GM15510 (cell line): ENCODE measurements around the gene ZDHHC24.

Experiments used
- POLR2A ChIP-seq: IDR thresholded peaks from 3 replicates; pipeline ENCODE4 v1.6.1; 2011; ENCODE audit warnings: borderline replicate concordance; ENCODE audit not compliant: insufficient read length; ENCODE audit errors: extremely low read depth

The ZDHHC24 gene

DNA sequence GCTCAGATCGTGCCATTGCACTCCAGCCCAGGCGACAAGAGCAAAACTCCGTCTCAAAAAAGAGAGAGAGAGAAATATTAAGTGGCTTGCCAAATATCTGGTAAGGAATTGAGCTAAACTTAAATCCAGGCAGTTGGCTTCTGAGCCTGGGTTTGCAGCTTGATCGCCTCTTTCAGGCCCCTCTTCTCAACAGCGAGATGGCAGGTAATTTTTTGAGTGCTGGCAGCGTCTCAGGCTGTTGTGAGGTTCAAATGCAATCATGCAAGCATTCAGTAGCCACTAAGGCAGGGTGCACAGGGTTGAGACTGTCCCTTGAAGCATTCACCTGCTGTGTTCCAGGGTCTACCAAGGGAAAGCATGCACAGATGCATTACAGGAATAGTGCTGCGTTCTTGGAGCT lies 23.2 kb upstream of the ZDHHC24 start:
- no peak for TF ChIP-seq POLR2A

DNA sequence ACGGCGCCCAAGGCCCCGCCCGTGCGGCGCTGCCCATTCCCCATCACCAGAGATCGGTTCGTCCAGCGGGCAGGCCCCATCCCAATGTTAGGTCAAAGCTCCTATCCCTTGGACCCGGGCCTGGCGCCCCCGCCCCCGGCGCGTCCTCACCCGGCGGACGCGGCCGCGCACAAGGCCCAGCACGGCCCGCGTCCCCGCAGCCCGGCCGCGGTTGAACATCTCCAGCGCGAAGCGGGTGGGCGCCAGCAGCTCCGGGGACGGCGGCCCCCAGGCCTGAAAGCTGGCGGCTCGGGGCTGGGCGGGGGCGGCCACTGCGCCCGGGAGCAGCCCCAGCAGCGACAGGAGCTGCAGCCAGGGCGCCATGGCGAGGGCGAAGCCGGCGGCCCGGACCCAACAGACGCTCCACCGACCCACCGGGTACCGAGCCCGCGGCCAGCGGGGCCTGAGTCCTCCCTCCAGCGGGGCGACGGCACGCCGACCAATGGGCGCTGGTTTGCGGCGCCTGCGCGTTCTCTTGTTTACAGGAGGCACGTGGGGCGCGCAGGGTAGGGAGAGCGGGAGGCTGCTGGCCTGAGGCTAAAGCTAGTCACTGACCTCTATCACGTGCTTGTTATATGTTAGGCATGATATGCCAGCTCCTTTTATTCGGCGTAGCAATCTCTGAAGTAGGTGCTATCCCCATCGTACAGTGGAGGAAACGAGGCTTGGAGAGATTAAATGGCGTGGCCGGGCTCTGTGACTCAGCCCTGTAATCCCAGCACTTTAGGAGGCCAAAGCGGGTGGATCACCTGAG lies 22.5 kb upstream of the ZDHHC24 start, which contains the start of gene CTSF:
Gene CTSF (minus strand): TSS at position 483 of the 793 bp plus-strand sequence. CDS start 120 bp downstream, at position 363.
- no peak for TF ChIP-seq POLR2A

DNA sequence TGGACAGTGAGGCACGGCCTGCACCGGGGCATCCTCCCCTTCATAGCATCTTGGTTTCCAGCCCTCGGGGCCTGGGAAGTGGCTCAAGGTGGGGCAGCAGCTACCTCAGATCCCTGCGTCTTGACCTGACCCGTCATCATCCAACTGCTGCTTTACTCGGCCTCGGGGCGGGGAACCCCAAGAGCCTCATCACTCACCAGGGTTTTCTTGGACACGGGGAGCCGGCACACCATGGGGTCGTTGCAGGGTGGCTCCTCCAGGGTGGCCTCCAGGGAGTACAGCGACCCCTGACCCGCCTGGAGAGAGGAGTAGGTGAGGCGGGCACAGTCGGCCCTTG lies 21.9 kb upstream of the ZDHHC24 start:
- TF ChIP-seq POLR2A, result no peak

DNA sequence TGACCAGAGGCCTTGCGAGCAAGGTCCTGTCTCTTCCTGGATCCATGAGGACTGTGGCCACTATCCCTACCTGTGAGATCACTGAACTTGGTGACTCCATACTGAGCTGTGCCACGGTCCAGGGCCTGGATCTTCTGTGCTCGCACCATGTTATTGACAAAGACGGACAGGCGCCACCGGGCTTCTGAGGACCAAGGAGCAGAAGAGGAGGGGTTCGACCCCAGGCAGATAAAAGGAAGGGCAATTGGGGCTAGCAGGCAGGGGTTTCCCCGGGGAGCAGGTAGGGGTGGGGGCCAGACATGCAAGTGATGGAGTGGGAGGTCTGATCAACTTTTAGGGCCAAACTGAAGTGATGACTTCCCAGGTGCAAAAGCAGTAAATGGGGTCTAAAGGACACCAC lies 20.4 kb upstream of the ZDHHC24 start:
- no peak for TF ChIP-seq POLR2A

DNA sequence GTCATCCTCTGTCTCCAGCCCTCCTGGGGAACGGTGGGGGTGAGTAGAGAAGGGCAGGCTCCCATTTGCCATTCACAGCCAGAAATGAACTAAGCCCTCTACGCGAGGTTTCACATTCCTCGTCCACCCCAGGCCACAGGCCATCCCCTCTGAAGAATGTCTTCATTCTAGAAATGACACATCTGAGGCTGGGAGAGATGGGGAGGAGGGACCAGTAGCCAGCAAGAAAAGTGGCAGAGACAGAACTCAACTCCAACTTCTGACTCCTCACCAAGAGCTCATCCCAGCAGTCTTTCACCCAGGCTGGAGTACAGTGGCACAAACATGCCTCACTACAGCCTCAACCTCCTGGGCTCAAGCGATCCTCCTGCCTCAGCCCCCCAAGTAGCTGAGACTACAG lies 19.1 kb upstream of the ZDHHC24 start:
- no peak for TF ChIP-seq POLR2A

DNA sequence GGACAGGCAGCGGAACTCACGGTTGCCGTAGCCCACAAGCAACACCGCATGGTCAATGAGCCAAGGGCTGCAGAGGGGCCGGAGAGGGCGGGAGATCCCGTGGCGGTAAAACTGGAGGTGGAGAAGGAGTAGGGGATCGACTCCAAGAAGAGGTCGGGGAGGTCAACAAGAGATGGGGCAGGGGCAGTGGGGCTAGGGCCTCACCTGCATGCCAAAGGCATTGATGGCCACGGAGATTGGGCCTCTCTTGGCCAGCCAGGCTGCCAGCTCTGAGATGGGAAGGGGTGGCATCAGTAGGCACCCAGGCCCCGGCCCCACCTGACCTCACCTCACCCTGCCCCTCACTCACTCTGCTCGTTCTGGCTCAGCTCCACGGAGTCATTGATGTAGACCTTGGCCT lies 18.7 kb upstream of the ZDHHC24 start:
- TF ChIP-seq POLR2A, result no peak

DNA sequence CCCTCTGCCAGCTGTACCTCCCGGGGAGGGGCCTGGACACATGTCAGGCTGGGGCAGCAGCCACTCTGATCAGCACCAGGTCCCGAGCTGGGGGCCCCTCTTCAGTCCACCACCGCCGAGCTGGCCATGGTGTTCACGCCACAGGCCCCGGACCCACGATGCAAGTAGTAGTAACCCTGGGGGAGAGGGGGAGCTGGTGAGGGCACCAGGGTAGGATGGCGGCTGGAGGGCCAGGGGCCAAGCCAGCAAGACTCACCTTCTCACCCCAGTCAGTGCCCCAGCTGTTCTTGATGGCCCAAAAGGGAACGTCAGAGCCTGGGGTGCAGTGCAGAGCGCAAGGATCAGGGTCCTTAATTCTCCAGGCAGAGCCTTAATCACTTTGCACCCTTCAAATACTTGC lies 18.0 kb upstream of the ZDHHC24 start:
- TF ChIP-seq POLR2A, result no peak

DNA sequence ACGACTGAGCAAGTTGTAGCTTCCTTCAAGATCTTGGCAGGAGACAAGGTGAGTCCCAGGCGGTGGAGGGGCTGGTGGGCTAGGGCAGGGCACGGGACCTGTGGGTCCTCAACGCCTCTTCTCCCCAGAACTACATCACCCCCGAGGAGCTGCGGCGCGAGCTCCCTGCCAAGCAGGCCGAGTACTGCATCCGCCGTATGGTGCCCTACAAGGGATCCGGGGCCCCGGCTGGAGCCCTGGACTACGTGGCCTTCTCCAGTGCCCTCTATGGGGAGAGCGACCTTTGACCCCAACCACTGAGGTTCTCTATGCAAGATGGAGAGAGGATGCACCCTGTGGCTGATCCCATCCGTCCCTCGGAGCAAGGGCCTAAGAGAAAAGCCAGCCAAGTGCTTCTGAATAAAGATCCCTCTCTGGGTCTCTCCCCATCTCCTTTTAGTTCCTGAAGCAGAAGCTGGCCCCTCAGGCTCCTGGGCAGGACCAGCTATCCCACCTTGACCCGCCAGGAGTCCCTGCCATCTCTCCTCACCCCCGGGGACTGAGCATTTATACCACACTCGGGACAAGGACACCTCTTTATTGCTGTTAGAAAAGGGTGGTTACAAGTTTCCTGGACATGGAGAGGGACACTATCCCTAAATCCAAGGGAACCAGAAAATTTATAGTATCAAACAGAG lies 17.2 kb upstream of the ZDHHC24 start:
- TF ChIP-seq POLR2A, result no peak

DNA sequence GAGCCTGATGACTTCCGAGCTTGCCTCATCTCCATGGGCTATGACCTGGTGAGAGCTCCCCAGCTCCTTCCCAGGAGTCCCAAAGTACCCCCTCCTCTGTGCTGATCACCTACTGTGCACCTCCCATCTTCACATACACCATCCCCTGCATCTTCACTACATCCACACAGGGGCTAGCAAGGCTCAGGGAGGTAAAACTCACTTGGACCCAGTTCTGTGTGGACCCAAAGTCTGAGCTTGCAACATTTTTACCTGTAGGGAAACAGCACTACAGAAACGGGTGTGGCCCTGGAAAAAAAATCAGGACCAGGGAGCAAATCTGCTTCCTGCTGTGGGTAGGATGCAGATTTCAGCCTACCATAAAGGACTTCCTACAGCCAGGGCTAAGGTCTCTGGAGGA lies 16.4 kb upstream of the ZDHHC24 start:
- TF ChIP-seq POLR2A, result no peak

DNA sequence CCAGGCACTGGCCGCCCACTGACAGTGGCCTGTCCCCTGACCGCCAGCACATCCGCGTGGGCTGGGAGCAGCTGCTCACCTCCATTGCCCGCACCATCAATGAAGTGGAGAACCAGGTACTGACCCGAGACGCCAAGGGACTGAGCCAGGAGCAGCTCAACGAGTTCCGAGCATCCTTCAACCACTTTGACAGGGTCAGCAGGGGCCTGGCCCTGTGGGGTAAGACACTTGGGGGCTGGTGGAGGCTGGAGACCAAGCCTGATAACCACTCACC lies 16.1 kb upstream of the ZDHHC24 start:
- TF ChIP-seq POLR2A, result no peak

DNA sequence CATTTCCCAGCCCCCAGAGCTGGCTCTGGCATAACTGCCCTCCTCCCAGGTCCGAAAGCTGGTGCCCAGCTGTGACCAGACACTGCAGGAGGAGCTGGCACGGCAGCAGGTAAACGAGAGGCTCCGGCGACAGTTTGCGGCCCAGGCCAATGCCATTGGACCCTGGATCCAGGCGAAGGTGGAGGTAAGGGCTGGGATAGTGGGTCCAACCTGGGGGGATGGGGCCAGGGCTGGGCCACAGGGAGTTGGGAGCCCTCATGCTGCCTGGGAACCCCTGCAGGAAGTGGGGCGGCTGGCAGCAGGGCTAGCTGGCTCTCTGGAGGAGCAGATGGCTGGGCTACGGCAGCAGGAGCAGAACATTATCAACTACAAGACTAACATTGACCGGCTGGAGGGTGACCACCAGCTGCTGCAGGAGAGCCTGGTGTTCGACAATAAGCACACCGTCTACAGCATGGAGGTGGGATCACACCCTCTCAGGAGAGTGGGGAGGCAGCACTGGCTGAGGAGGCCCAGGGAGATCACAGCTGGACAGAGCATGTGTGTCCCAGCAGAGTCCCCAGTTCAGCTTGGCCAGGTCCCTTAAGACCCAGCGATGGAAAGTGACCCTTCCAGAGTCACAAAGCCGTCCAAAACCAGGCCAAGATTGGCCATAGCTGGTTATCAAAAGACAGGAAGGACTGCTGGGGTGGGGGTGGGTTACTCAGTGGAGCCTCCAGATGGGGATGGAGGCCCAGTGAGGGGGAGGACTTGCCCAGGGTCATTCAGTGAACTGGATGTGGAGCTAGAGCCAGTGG lies 15.5 kb upstream of the ZDHHC24 start:
- TF ChIP-seq POLR2A, result no peak

DNA sequence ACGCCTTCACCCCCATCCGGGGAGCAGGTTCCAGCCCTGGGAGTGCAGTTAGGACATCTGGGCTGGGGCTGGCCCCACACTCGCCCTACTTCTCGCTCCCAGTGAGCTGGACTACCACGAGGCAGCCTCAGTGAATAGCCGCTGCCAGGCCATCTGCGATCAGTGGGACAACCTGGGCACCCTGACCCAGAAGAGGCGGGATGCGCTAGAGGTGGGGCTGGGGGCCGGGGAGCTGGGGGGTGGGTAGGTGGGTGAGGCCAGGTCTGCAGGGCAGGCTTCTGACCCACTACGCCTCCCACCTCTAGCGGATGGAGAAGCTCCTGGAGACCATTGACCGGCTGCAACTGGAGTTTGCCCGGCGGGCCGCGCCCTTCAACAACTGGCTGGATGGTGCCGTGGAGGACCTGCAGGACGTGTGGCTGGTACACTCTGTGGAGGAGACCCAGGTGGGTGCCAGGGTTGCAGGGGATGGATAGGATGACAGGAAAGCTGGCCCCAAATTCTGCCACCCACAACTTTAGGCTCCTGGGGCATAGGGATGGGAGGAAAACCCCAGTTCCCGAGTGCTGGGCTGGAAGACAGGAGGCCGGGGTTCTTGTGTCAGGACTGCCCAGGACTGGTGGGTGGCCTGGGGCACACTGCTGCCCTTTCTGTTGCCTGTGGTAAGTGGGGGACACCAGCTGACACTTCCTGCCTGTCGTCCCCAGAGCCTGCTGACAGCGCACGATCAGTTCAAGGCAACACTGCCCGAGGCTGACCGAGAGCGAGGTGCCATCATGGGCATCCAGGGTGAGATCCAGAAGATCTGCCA lies 14.2 kb upstream of the ZDHHC24 start:
- TF ChIP-seq POLR2A, result no peak

DNA sequence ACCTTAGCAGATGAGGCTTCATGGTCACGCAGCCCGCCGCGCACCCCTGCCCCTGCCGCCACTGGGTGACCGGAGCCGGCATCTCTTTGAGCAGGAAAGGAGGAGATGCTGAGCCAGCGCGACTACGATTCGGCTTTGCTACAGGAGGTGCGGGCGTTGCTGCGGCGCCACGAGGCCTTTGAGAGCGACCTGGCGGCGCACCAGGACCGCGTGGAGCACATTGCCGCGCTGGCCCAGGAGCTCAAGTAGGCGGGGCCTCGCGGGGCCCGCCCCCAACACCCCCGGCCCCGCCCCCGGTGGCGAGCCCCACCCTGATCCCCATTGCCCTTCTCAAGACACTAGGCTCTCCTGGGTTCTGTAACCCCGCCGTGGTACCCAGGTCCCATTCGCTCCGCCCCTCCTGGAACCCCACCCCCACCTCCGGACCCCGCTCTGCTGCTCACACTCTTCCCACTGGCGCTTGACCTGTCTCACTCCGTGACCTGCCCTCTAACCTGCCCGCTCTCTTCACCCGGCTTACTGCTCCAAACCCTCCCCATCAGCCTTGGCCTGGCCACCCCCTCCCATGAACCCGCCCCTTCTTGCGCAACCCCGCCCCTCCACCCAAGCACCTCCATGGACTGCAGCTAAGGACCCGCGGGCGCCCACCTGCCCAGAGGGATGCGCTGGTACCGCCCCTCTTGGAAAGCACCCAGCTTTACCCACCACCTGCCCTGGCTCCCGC lies 13.5 kb upstream of the ZDHHC24 start:
- no peak for TF ChIP-seq POLR2A

DNA sequence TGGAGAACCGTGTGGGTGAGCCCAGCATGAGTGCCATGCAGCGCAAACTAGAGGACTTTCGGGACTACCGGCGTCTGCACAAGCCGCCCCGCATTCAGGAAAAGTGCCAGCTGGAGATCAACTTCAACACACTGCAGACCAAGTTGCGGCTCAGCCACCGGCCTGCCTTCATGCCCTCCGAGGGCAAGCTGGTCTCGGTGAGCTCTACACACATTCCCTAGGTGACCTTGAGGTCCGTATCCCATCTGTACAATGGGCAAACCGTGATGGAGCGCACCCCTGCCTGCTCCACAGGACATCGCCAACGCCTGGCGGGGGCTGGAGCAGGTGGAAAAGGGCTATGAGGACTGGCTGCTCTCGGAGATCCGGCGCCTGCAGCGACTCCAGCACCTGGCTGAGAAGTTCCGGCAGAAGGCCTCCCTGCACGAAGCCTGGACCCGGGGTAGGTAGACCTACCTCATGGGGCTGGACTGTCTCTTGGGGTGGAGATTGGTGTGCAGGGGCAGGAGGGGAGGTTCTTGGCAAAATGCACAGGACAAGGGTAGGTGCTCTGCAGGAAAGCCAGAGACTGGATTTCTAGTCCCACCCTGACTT lies 12.0 kb upstream of the ZDHHC24 start:
- no peak for TF ChIP-seq POLR2A
